NCI-H128 (cell line): Measurements from ENCODE around the gene LAMTOR5.
"Not testable (repeated sequence)": the region's sequence is repeated elsewhere in the genome, so short reads cannot be mapped to it uniquely, and the experiment has no call there.

Experiments
- DNase-seq: peaks from one replicate; lab custom pipeline; 2025; ENCODE audit not compliant: unreplicated experiment; lab: John Stamatoyannopoulos, UW

Gene LAMTOR5

DNA sequence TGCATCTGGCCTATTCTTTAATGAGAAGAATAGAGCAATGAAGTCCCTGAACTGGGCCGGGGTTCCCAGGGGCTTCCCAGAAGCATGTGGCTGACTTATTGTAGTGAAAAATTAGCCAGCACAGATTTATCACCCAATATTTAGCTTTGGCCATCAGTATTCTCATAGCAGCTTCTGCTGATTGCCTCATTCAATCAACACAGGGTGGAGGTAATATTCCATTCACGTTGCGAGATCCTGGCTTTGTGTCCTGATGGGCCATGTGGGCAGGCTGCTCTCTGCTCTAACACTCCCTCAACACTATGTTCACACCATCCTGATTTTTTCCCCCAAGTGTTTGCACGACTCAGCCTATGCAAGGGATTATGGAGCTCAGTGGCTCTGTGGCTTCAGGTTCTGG is 21.5 kb upstream of the LAMTOR5 start:
- DNase-seq: no peak

DNA sequence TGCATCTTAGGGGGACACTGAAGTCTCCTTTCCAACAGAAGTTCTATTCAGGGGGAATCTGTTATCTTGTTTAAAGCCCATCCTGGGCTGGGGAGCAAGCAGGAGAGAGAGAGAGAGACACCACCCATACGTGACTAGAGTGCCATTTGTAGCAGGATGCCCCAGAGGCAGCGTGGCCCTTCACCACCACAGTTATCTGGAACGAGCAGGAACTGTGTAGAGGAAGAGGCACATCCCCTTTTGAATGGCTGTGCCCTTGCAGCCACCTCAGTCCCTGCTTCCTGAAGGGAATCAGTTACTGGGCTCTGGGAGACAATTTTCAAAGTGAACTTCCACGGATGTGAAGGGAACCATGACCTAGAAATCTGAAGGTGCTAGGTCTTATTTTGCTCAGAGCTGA is 19.4 kb upstream of the LAMTOR5 start:
- DNase-seq: no peak

DNA sequence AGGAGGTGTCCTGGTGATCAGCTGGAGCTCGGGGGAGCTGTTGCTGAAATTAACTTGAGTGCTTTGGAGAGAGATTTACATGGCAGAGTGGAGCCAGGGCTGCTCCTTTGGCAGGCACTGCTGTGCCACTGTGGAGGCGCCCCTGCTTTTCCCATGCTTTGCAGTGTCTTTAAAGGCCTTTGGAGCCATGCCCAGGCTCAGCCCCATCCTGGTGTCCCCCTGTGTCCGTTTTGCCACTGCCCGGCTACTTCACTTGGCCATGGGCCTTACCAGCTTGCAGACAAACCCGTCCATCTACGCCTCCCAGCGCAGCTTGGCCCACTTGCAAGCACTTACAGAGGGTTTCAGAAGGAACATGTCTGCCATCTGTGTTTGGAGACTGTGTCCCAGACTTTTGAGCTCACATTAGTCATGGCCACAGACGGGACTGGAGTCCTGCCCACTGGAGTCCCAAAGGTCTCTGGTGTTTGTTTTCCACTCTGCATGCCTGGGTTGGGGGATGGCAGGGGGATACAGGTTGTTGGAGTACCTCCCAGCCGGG is 18.2 kb upstream of the LAMTOR5 start:
- no peak for DNase-seq

DNA sequence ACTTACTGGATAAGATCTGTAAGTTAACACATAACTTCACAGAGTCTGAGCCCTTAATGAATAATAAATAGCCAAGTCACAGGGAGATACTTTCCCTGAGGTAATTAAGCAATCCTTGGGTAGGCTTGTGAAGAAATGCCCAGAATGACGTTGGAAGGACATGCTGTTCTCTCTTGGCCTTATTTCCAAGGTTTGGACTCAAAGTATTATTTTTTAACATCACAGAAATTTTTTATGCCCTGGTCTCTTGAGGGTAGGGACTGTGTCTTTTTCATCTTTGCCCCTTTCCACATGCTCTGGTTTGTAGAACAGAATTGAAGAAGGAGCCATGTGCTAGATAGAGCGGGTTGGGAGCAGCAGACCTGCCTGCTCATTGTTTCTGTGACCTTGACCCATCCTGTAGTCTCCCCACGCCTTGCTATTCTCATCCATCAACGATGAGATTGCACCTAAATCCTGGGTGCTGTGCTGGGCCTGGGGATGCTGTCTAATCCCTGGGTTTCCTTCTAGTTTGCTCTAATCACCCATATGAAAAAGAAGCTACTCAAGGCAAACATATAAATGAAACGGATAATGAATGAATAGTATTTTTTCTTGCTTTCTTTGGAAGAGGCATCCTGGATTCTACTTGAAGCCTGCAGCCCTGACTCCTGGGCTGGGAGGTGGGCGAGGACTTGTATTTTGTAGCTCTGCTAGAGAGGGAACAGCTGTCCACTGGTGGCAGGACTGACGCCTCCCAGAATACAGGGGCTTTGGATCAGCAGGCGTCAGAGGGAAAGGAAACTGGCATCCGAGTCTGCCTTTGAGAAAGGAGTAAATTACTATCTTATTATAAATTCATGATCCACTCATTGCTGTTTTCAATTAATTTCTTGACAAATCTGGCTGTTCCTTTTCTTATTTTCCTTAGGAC is 17.5 kb upstream of the LAMTOR5 start:
- no peak for DNase-seq

DNA sequence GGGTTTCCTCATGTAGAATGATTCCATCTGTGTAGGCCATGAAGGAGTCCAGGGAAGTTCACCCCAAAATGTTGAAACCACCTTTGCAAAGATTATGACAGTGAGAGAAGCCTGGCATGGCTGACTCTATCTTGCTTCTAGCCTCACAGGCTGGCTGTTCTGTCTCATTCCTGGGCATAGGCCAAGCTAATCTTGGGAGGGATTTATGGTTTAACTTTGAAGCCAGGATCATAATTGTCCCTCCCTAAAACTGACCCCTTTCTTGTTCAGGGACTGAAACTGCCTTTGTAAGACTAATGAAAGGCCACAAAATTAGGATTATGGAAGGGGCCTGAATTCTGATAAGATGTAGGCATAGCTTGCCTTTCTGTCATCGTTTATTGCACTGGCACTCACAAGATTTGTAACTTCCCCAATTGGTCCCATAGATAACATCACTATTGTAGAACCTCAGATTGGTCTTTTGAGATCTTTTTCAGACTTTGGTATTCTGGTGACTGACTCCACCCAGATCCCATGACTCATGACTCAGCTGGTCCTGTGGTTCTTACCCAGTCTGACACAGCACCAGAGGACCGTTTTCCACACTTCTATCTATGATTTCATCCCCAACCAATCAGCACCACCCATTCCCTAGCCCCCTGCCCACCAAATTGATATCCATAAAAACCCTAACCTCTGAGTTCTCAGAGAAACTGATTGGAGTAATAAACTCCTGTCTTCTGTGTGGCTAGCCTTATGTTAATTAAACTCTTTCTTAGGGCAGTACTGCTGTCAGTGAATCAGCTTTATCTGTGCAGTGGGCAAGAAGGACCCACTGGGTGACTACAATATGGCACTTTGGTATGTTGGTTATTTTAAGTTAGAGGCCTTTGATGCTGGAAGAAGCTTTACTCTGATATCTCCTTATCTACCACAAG is 13.6 kb upstream of the LAMTOR5 start:
- DNase-seq: no peak

DNA sequence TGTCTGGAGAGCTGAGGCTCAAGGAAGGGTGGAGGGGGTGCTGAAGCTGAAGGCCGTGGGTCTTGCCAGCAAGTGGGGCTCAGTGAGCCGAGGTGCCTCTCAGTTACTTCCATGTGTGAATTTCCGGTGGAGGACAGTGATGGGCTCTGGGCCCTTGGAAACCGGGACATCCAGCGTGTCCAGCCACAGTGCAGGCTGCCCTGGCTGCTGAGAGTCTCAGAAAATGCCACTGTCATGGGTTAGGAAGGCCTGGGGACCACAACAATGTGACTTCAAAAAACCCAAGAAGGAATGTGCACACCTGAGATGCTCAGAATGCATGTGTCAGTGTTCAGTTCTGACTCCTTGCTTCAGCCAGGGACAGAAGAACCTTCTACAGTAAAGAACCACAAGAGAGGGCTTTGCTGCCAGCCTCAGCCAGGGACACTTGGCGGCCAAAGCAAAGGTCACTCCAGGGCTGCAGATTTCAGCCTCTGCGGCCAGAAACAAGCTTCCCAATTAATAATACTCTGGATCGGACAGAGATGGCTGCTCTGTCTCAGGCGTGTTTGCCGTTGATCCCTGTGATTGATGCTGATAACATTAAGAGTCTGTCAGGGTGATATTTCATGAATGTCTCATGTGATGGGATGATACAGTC is 12.6 kb upstream of the LAMTOR5 start:
- DNase-seq: no peak

DNA sequence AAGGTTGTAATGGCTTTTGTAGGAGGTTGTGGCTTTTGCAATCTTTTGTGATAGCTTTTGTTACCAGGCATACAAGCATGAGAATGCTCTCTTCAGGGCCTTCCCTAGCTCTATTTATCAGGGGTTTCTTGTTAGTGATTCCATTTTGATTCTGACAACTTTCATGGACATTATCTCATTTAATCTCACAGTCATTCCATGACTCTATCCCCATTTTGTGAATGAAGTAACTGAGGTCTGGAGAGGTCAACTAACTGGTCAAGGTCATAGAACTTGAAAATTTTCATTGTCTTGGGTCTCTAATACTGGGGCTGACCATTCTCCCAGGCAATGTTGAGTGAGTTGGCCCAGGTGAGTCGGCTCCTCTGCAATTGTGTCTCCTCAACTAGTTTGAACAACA is 11.2 kb upstream of the LAMTOR5 start:
- DNase-seq: no peak

DNA sequence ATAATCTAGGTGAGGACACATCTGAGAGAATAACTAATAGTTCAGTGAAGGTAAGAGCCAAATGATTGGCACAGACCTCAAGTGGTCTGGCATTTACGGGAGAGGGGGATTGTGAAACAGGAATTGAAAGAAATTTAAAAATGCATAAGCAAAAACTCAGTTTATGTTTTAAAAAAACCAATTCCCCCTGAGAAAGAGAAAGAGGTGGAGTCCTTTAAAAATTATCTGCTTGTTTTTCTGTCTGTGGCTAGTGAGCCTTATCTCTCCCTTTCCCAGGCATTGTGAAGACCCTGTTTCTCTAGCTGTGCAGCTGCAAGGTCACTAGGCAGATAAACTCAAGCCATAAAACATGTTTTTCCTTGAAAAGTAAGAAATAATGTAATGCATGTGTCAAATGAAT is 5.6 kb upstream of the LAMTOR5 start:
- DNase-seq: not testable (repeated sequence)

DNA sequence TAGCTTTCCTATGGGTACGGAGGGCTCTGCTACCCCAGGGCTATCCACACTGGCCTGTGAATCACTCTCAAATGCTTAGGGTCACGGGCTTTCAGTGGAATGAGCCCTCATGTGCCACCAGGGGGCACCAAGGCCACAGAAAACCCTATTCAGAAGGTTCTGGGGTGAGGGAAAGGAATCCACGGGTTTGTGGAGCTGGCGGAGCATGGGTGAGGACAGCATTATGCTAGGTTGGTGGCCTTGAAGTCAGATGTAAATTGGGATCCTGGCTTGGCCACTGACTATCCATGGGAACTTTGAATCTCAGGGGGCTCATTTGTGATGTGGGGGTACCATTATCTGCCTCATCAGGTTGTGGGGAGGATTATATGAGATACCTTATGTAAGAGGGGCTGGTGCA is 5.1 kb upstream of the LAMTOR5 start:
- peak; percentile 6 for DNase-seq

DNA sequence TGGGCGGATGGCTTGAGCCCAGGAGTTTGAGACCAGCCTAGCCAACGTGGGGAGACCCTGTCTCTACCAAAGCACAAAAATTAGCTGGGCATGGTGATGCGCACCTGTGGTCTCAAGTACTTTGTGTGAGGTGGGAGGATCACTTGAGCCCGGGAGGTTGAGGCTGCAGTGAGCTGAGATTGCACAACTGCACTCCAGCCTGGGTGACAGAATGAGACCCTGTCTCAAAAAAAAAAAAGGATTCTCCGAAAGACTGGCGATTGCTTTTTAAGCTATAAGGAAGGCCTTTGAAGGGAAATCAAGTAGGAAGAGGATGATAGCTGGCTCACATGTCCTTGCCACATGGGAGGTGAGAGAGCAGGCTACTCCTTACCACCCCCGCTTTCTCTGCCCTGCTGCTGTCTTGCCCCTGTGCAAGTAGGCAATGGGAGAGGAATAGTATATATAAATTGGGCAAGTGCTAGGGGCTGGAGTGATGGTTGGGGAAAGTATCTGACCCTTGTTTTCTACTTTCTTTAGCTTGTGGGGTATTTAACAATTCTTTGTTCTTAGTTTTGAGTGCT is 3.8 kb upstream of the LAMTOR5 start:
- DNase-seq: no peak

DNA sequence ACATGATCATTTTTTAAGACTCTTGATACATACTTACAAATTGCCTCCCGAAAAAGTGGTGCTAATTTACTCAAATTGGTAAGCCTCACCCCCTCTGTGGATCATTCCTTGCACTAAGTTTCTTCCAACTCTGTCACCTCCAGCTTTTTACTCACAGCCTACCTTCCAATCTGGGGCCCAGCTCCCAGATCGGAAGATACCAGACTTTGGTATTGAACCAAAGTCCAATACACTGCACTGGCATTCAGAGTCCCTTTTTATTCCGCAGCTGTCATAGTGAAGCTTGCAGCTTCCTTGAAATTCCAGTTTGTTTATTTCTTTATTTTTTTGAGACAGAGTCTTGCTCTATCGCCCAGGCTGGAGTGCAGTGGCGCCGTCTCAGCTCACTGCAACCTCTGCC is 1.8 kb upstream of the LAMTOR5 start:
- no peak for DNase-seq

DNA sequence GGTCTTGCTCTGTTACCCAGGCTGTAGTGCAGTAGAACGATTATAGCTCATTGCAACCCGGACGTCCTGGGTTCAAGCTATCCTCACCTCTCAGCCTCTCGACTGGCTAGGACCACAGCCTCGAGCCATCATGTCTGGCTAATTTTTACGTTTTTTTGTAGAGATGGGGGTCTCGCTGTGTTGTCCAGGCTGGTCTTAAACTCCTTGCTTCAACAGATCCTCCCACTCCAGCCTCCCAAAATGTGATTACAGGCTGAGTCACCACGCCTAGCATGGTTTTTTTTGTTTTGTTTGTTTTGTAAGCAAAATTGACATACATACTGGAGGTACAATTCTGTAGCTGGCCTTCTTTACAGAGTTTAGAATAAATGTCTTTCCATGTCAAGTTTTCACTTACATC is 994 bp upstream of the LAMTOR5 start:
- DNase-seq: no peak

DNA sequence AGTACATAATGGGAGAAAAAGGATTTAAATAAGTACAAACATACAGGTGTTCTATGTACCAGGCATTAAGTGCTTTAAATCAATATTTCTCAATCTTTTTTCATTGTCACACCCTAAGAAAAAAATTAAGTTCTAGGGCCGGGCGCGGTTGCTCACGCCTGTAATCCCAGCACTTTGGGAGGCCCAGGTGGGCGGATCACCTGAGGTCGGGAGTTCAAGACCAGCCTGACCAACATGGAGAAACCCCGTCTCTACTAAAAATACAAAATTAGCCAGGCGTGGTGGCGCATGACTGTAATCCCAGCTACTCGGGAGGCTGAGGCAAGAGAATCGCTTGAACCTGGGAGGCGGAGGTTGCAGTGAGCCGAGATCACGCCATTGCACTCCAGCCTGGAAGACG is 1.1 kb downstream of the LAMTOR5 start:
- DNase-seq: not testable (repeated sequence)

DNA sequence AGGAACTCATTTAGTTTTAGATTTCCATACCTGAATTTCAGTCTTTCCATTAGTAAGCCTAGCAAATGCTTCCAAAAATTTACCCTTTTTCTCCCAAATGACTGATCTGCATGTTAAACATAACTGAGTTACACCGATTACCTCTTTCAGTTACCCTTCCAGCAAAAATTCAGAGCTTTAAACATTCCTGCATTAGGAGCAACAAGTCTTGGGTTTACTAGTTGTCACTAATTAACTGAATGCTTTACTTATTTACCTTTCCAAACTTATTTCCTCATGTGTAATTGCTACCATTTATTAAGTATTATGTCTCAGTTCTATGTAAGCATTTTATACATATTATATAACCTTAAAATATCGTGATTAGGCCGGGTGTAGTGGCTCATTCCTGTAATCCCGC is 3.1 kb downstream of the LAMTOR5 start:
- DNase-seq: no peak

DNA sequence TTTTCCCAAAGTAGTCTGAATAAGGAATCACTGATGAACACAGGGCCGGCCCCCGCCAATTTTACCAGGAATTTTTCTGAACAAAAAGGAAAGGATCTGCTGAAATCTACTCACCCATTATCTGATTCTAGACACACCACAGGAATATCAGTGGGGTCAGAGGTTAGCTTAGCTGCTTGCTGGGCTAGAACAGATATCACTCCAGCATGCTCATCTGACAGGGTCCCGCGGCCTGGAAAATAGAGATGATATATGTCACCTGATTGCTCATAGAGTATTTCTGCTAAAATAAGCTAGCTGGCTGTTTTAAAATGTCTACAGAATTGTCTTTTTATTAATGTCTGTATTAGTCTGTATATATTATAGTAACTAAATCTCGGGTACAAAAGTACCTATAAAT is 3.7 kb downstream of the LAMTOR5 start:
- no peak for DNase-seq

DNA sequence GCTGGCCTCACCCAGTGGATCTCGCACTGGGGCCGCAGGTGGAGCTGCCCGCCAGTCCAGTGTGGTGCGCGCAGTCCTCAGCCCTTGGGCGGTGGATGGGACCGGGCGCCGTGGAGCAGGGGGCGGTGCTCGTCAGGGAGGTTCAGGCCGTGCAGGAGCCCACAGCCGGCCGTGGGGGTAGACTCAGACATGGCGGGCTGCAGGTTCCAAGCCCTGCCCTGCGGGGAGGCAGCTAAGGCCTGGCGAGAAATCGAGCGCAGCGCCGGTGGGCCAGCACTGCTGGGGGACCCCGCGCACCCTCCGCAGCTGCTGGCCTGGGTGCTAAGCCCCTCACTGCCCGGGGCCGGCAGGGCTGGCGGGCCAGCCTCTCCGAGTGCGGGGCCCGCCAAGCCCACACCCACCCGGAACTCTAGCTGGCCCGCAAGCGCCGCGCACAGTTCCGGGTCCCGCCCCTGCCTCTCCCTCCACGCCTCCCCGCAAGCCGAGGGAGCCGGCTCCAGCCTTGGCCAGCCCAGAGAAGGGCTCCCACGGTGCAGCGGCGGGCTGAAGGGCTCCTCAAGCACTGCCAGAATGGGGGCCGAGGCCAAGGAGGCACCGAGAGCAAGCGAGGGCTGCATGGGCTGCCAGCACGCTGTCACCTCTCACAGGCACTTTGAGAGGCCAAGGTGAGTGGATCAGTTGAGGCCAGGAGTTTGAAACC is 11.1 kb downstream of the LAMTOR5 start:
- DNase-seq: not testable (repeated sequence)

DNA sequence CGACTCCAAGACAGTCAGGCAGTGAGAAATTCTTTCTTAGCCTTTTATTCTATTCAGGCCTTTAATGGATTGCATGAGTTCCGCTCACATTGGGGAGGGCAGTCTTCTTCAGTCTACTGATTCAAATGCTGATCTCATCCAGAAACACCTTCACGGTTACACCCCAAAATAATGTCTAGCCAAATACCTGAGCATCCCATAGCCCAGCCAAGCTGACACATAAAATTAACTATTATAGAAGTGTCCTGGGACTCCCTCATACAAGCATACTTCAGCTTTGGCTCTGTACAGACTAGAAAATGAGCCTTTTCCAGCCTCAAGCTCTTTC is 13.0 kb downstream of the LAMTOR5 start:
- DNase-seq: no peak

DNA sequence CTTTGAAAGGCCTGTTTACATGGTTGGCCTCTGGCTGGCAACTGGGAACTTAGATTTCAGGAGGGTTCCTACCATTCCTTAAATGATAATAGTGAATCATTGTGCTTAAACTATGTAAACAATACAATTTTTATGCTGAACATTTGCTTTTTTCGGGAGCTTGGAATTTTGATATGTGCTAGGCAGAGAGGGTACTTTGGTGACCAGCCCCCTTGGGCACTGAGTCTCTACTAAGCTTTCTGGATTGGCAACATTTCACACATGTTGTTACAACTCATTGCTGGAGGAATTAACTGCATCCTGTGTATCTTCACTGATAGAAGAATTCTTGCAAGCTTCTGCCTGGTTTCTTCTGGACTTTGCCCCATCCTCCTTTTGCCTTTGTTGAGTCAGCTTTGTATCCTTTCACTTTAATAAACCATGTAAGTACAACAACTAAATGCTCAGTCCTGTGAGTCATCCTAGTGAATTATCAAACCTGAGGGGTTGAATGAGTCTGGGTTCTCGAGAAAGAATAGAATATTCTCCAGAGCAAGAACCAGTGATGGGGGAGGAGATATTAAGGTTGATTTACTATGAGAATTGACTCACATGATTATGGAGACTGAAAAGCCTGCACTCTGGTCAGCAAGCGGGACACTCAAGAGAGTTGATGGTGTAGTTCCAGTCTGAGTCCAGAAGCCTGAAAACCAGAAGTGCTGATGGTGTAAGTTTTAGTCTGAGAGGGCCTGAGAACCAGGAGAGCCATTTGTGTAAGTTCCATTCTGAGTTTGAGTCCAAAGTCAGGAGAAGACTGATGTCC is 13.6 kb downstream of the LAMTOR5 start:
- DNase-seq: no peak

DNA sequence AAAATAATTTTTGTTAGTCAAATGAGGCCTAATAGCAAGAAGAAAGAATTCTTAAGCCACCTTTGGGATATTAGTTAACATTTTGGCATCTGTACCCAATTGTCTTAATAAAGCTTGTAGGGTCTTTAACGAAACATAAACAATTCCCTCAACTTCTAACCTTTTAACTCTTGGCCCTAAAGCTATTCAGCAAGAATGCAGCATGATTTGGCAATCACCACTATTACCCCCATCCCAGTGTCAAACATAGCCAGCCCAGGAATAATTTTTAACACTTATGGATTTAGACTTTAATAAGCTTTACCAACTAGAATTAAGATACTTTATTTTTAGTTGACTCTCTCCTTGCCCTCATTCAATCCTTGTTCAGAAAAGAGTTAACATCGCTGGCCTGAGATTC is 14.2 kb downstream of the LAMTOR5 start:
- no peak for DNase-seq
